Islet of Langerhans (tissue), 1 donor: ENCODE measurements around the gene ADAM15.

ENCODE experiments used
- FAIRE-seq: peaks from one replicate; lab custom pipeline; 2011; peaks lifted over from hg19 to GRCh38; lab: Jason Lieb, UNC

Gene ADAM15

DNA sequence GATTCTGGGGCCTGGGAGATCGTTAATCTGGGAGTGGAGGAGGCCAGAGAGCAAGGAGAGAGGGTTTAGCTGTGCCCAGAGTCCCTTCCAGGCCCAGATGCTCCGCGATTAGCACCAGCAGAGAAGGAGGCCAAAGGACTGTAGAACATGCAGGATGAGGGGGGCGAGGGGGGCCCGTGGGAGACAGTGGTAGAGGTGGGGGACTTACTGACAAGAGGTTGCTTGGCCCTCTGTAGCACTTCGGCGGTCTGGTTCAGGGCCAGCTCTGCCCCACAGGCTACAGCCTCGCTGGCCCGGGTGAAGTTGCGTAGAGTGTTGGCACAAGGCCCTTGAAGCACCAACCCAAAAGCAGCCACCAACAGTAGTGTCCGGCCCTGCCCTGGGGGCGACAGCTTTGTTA lies 18.2 kb upstream of the ADAM15 start:
- FAIRE-seq = no peak

DNA sequence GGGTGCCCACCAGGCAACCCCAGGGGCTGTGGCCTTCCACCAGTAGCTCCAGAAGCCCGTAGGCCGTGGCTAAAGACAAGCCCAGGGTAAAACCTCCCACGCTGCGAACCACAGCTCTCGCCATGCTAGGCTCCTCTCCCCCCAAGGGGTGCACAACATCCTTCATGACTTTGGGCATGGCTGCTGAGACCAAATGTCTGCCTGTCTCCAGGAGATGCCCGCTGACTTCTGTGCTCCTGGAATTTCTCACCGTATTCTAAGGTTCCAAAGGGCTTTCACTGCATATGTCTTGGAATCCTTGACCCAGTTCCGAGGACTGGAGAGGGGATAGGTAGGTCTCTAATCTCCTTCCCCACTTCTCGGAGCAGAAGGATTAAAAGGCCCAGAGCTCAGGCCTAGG lies 17.6 kb upstream of the ADAM15 start, which contains the start of the genes DCST1 and DCST2:
TSS of gene DCST1 (plus strand) at position 301 of the 400 bp plus-strand sequence. CDS start 213 bp downstream, outside the sequence.
TSS of gene DCST2 (minus strand) at position 258 of the 400 bp plus-strand sequence. CDS start at position 178, 80 bp downstream.
- FAIRE-seq = no peak

DNA sequence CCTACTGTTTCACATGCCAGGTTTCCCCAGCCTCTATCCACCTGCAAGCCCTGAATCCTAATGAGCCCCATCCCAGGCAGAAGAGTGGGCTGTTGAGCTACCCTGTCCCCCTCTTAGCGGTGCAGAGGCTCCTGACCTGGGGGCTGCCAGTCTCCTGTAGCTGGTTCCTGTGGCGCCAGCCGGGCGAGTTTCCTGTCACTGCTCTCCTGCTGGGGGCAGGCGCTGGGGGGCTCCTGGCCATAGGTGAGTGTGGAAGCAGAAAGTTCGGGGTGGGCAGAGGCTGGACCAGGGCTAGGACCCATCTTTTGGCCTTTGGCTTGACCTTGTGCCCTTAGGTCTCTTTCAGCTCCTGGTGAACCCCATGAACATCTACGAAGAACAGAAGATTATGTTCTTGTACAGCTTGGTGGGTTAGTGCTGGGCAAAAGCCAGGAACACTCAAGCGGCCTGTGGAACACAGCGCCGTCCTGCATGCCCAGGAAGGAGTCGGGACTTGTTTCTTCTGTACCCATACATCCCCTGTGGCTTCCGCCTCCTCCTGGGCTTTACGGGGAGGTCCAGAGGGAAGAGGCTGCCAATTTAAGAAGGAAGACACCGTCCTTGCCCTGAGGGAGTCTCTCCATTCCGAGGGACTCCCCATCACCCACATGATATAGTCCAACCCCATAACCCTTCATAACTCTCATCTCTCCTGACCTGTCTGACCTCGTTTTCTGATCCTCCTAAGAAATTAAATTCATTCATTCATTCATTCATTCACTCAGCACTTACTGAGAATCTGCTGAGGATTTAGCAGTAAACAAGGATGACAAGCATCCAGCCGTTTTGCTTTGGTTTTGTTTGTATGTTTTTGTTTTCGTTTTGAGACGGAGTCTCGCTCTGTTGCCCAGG lies 16.6 kb upstream of the ADAM15 start:
- FAIRE-seq = no peak

DNA sequence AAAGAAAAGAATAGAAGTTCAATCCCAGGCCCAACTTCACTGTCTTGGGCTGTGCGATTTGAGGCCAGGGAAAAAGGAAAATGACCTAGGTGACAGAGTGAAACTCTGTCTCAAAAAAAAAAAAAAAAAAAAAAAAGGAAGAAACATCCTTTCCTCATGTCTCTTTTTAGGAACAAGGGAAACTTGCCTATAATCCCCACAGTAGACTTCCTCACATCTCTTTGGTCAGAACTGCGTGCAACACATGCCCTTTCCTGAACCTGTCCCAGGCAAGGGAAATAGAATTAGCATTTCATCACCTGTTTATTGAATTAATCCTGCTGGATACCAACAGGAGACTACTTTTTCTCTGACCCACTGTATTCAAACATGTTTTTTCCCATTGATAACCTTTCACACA lies 15.2 kb upstream of the ADAM15 start:
- FAIRE-seq = no peak

DNA sequence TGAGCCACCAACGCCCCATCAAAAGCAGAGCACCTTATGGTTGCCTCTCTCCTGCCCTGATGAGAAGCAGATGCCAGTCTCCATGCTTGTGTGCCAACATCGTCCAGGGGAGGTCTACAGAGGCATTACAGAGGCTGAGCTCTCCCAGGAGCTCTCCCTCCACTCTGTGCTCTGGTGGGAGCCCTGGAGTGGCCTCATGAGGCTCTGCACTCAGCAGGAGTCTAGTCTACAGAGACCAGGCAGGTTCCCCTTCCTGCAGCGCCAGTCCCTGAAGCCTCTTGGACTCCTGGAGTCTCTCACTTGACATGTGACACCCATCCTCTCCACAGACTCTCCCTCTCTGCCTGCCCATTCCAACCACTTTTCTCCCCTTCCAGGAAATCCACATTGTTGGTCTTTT lies 14.1 kb upstream of the ADAM15 start:
- FAIRE-seq = no peak

DNA sequence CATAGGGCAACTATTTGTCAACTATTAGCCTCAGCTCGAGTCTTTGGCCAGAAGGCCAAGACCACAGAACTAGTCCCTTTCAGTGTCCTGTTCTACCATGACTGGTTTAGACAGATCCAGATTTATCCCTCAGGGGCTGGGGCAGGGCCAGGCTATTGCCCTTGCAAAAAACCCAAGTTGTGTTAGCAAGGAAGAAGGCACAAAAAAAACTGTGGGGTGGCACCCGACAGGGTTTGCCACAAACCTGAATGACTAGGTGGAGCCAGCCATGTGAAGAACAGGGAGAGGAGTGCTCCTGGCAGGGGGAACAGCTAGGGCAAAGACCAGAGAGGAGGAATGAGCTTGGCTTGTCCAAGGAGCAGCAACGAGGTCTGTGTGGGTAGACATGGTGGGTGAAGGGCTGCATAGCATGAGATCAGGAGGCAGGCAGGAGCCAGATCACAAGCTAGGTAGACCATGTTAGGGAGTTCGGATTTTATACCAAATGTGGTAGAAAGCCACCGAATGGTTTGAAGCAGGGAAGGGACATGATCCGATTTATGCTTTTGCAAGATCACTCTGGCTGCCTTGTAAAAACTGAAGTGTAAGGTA lies 13.2 kb upstream of the ADAM15 start:
- FAIRE-seq = no peak

DNA sequence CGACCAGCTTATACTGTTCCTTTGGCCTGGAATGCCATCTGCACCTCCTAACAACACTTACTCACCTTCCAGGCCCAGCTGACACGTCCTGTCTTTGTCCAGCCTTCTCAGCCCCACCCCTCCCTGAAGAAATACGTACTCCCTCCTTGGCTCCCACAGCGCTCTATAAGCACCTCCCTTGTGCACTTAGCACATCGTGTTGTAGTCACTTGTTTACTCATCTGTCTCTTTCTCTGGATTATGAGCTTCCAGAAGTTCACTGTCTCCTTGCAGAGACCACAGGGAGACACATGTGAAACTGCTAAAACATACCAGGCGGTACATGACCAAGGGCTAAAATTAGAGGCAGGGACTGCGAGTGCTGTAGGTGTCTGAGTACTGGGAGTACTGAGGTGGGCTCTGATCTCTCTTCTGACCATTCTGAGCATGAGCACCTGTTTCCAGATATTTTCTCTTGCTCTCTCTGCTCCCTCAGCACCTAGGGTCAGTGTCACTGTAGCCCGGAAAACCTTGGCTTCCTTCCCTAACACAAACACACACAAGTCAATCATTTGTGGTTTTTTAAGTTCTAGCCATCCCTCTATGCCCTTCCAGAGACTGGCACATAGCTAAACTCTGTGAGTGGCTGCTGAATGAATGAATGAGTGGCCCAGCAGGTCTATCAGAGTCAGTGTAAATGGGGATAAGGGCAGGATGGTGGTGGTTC lies 12.4 kb upstream of the ADAM15 start:
- no peak for FAIRE-seq

DNA sequence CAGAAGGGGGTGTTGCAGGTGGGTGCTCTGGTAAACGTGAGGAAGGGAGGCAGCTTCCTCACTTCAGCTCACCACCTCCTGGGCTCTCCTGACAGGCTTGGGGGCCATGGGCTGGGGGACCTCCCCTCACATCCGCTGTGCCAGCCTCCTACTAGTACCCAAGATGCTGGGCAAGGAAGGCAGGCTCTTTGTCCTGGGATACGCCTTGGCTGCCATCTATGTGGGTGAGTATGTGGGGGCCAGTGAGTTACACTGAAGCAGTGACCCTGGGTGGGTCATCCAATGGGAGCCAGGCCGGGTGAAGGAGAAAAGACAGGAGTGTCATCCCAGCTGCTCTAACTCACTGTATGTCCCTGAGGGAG lies 11.8 kb upstream of the ADAM15 start:
- FAIRE-seq = no peak

DNA sequence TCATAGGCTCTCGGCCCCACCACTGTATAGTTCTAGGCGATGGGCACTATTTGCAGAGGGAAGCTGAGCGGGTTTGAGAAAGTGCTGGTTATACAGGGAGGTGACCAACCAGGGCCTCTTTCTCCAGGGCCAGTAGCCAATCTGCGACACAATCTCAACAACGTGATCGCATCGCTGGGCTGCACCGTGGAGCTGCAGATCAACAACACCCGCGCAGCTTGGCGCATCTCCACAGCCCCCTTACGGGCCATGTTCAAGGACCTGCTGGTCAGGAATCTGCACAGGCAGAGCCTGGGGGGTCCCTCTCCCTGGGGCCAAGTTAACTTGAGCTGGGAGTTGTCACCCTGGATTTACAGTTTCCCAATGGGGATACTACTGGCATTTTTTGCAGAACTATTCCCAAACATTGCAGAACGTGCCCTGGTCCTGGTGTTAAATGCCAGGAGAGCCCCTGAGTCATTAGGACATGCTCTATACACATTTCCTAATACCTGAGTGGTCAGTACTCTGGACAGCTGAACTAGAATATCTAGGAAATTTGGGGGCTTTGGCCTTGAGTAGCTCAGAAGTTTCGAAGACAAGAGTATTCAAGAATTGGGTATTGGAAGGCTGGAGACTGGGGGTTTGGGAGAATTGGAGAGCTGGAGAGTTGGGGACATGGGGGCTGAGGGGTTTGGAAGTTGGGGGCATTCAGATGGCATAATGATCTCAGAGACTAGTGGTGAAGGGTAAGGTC lies 10.6 kb upstream of the ADAM15 start:
- no peak for FAIRE-seq

DNA sequence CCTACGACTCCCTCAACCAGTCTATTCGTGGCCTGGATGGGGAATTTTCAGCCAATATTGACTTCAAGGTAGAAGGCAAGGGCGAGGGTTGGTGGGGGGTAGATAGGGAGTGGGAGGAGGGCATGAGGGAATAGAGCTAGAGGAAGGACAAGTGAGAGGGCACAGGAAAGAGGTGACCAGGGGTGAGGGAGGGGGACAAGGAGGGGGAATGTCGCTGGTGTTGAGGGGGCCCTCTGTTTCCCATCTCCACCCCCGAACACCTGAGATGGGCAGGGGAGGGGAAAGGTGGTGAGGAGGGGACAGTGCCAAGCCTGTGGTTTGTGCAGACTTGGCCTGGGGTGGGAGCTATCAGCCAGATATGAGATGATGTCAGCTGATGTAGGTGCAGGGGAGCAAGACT lies 8.3 kb upstream of the ADAM15 start:
- no peak for FAIRE-seq

DNA sequence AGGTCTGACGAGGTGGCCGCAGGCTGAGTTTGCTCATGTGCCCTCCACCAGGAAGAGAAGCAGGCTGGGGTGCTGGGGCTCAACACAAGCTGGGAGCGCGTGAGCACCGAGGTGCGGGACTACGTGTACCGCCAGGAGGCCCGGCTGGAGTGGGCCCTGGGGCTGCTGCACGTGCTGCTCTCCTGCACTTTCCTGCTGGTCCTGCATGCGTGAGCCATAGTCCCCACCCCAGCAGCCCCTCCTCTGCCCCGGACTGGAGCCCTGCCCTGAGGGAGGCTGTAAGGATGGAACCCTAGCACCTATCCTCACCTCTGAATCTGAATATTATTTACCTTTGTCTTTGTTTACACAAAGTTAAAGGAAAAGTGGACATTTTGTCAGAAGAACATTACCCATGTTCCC lies 7.8 kb upstream of the ADAM15 start:
- no peak for FAIRE-seq

DNA sequence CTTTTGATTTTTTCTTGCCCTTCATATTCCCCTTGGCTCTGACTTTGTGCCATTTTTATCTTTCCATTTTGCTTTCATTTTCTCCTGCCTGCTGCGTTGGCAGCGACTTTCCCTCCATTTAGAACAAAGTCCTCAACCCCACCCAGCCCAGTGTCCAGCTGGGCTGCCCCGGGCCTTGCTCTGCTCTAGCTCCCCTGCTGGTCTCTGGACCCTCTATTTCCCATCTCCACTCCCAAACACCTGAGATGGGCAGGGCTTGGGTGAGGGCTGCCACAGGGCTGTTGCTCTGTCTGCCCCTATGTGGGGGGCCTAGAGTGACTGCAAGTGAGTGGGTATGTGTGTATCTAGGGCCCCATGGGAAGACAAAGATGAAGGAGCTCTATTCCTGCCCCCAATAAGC lies 7.3 kb upstream of the ADAM15 start:
- FAIRE-seq = no peak

DNA sequence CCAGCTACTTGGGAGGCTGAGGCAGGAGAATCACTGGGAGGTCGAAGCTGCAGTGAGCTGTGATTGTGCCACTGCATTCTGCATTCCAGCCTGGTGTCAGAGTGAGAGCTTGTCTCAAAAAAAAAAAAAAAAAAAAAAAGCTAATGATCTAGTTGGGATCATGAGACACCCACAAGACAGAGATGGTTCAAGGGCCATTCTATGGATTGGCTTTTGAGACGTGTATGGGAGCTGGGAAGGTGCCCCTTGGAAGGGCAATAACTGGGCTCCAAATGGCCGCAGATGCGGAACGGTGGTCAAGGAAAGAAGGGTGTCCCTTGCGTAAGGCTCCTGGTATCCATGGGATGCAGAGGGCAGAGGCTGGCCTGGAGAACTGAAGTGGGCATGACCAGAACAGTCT lies 6.8 kb upstream of the ADAM15 start:
- FAIRE-seq = no peak

DNA sequence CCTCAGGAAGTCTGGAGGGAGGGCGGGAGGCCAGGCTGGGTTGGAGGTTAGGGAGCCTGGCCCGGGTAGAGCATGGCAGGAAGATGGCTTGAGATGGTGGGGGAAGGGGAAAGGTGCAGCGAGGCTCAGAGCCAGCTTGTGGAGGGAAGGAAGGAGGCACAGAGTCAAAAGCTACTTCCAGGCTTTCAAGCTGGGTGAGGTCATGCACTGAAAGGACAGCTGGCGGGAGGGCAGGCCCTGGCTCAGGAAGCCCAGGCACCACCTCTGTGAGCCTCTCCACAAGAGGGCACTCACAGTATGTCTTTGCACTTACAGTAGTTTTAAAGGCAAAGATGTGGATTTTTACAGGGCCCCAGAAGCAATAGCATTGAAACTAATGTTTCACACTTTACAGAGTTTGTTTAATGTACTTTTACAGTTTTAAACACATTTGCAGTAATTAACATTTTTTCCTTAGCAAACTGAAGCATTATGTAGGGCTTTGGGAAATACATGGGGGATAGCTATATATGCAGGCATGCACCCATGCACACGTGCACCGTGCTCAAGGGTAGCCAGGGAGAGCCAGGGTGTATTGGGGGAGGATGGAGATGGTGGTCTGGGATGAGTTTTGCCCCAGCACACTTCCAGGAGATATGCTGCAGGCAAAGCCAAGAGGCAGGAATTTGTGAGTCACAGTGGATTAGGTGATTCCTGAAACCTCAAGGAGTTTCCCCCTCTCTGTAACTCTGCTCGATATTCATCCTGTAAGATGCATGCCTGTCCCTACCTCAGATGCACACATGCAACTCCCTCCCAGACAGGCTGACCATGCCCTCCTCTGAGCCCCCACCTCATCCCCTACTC lies 6.1 kb upstream of the ADAM15 start:
- FAIRE-seq = peak; percentile 90

DNA sequence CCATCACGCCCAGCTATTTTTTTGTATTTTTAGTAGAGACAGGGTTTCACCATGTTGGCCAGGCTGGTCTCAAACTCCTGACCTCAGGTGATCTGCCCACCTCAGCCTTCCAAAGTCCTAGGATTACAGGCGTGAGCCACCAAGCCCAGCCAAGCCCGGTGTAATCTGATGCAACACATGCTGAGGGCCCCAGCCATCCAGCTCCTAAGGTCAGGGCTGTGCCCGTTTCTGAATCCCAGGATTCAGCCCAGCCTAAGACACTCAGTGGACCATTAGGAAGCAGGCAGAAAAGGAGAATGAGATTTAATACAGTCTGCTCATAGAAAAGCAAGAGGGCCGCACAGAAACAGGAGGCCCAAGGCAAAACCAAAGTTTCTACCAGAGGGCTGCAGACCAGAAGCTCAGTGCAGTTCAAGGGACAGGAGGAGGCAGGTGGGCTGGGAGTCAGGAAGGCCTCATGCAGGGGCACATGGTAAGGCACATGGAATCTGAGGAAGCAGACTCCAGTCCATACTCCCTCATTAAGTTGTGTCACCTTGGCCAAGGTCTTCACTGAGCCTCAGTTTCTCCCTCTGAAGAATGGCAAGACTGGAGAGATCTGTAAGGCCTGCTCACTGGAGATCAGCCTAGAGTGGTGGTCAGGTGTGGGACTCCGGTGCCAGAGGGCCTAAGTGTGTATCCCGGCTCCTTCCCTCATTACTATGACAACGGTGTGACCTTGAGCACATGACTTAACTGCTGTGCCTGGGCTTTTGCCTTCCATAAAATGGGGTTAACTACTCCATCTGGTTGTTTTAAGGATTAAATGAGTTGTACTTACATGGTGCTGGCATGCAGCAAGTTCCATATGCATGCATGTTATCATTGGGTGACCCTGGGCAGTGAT lies 2.4 kb upstream of the ADAM15 start:
- FAIRE-seq = no peak

DNA sequence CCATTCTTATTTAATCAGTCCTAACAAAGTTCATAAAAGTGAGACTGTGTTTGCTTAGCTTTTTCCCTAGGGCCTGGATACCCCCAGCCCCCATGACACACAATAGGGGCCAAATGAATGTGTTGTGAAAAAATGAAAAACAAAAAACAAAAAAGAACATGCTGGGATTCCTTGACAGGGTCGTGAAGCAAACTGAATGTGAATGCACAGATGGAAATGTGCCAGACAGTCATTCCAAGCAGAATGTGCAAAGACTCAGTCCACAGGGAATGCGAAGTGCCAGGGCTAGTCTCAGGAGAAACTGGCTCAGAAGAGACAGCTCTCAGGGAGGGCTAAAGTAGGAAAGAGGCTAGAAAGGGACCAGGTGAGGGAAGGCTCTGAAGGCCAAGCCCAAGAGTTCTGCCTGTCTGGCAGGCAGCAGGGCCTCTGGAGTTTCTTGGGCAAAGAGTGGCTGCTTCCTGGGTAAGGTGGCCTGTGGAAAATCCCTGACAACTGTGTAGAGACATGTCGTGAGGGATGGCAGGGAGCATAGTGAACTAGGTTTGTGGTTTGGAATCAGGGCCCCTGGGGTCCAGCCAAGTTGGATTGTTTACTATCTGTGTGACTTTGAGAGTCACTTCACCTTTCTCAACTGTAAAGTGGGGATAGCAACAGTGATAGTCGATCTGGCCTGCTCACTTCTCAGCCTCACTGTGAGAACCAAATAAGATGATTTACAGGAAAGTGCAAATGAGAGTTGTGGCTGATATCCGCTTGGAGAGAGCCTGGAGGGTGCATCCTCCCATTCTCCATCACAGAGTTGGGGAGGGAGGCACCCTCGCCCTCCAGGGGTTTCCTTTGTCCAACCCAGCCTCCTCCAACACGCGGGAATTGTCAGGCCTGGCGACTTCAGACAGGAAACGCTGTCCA lies 1.2 kb upstream of the ADAM15 start:
- no peak for FAIRE-seq

DNA sequence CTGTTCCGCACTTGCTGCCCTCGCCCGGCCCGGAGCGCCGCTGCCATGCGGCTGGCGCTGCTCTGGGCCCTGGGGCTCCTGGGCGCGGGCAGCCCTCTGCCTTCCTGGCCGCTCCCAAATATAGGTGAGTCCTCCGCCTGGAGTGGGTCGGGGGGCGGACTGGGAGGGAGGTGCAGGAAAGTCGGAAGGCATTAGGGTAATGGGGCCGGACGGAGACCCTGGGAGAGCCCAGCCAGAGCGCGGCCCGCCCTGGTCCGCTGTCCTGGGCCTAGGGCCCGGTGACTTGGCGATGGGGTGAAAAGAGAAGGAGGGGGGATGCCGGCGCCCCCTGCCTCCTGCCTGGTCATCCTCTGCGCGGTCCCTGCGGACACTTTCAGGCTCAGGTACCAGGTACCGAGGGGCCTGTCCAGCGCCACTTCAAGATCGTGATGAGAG lies 243 bp downstream of the ADAM15 start:
- FAIRE-seq = no peak

DNA sequence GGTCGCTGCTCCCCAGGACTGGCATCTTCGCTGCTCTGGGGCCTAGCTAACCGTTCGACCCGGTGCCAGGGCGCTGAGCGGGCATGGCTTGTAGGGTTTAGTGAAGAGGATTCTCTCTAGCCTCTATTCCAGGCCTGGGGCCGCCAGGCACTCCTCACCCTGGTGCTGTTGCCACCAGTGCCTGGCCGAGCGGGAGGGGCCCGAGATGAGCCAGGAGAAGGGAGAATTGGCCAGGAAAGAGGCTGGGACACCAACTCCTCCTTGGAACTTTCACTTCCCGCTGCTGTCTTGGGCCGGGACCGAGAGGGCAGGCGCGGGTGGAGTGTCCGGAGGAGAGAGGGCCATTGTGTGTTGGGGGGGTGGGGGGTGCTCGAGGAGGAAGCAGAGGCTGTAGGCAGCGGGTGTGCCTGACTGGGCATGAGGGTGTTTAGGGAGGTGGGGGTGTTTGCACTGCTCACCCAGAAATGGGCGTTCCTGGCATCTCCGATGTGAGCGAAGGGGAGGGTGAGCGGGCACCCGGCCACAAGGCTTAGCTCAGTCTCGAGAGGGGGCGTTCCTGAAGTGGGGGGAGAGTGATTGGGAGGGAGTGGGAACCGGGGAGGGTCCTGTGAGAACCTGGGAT lies 772 bp downstream of the ADAM15 start:
- no peak for FAIRE-seq
